DOHH2 (cell line): ENCODE data around the gene NLK.

ENCODE experiments used
- H3F3A ChIP-seq: fragments of 200-600 bp; sonication (generic), shearing (Covaris generic); 2 replicates; pipeline ENCODE4 v1.6.0; 2016; ENCODE audit warnings: antibody characterized with exemption, mild to moderate bottlenecking; ENCODE audit not compliant: control insufficient read depth, insufficient read depth
- H3K27ac ChIP-seq: fragments of 200-600 bp; sonication (generic); 2 replicates; pipeline ENCODE4 v1.5.1; 2014; ENCODE audit warnings: low read depth, mild to moderate bottlenecking, low read length, moderate library complexity
- H3K27me3 ChIP-seq: fragments of 200-600 bp; sonication (generic); 2 replicates; pipeline ENCODE4 v1.6.1; 2014; ENCODE audit warnings: mild to moderate bottlenecking, low read length, mixed read lengths; ENCODE audit not compliant: control insufficient read depth
- H3K36me3 ChIP-seq: fragments of 200-600 bp; sonication (generic); 2 replicates; pipeline ENCODE4 v1.6.1; 2014; ENCODE audit warnings: mild to moderate bottlenecking, low read length, moderate library complexity, mixed read lengths; ENCODE audit not compliant: control insufficient read depth
- H3K4me1 ChIP-seq: fragments of 200-600 bp; sonication (generic); 2 replicates; pipeline ENCODE4 v1.6.1; 2014; ENCODE audit warnings: mild to moderate bottlenecking, low read length, mixed read lengths; ENCODE audit not compliant: control insufficient read depth
- H3K4me2 ChIP-seq: fragments of 200-600 bp; sonication (generic); 2 replicates; pipeline ENCODE4 v1.6.0; 2014; ENCODE audit warnings: mild to moderate bottlenecking, low read length, moderate library complexity
- H3K4me3 ChIP-seq: fragments of 200-600 bp; sonication (generic); 2 replicates; pipeline ENCODE4 v1.5.1; 2014; ENCODE audit warnings: mild to moderate bottlenecking, low read length, mixed read lengths
- H3K79me2 ChIP-seq: fragments of 200-600 bp; sonication (generic); 2 replicates; pipeline ENCODE4 v1.6.1; 2014; ENCODE audit warnings: mild to moderate bottlenecking, low read length, mixed read lengths; ENCODE audit not compliant: control insufficient read depth
- H3K9me2 ChIP-seq: fragments of 200-600 bp; sonication (generic); replicated peaks from 2 replicates; pipeline ENCODE4 v1.6.1; 2014; ENCODE audit warnings: mild to moderate bottlenecking, low read length, mixed read lengths; ENCODE audit not compliant: control insufficient read depth
- H3K9me3 ChIP-seq: fragments of 200-600 bp; sonication (generic); 2 replicates; pipeline ENCODE4 v1.6.1; 2014; ENCODE audit warnings: antibody characterized with exemption, low read length, mixed read lengths; ENCODE audit not compliant: control insufficient read depth, insufficient read depth
- H4K20me1 ChIP-seq: fragments of 200-600 bp; sonication (generic); 2 replicates; pipeline ENCODE4 v1.6.0; 2014; ENCODE audit warnings: low read depth, mild to moderate bottlenecking, antibody characterized with exemption, low read length, moderate library complexity; ENCODE audit not compliant: control insufficient read depth, insufficient read depth
- CTCF ChIP-seq: fragments of 200-600 bp; sonication (generic); IDR thresholded peaks from one replicate; pipeline ENCODE4 v1.5.1; 2014; ENCODE audit warnings: antibody characterized with exemption, mild to moderate bottlenecking, low read depth, low read length; ENCODE audit not compliant: poor library complexity, severe bottlenecking
- EZH2phosphoT487 ChIP-seq: fragments of 200-600 bp; sonication (generic); IDR thresholded peaks from 2 replicates; pipeline ENCODE4 v1.6.1; 2017; ENCODE audit warnings: borderline replicate concordance, mild to moderate bottlenecking, antibody characterized with exemption, low read length, moderate library complexity, mixed read lengths

Gene NLK

DNA sequence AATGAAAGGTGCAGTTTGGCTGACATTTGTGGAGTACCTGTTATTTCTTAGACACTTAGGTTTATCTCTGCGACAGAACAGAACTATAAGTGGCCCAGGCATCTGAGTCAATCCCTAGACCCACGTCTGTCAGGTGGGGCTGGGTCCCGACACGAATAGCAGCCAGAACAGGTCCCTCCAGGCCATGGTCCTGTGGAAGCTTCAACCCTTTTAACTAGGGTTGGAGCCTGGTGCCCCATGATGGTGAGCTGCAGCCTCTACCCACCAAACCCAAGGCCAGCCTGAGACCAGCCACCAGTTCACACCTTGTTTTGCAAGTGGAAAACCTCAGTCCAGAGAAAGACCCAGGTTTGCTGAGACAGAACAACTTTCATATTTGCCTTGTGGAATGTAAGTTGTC, 202.0 kb downstream of the NLK start:
- TF ChIP-seq EZH2phosphoT487 (no peak), CTCF (no peak)
- H3K27me3 ChIP-seq = no peaks in the 10 kb centered on the region
- no peaks in the 10 kb centered on the region for H4K20me1 ChIP-seq
- H3K9me2 ChIP-seq = no peaks in the 10 kb centered on the region
- no peaks in the 10 kb centered on the region for H3F3A ChIP-seq
- no peaks in the 10 kb centered on the region for H3K4me1 ChIP-seq
- H3K27ac ChIP-seq = no peak overlapping the region
- no peak overlapping the region for H3K4me3 ChIP-seq
- no peaks in the 10 kb centered on the region for H3K9me3 ChIP-seq
- no peaks in the 10 kb centered on the region for H3K79me2 ChIP-seq
- no peak overlapping the region for H3K4me2 ChIP-seq
- H3K36me3 ChIP-seq = no peaks in the 10 kb centered on the region
